ENCODE results near the gene NSUN4. TPM values are rescaled to one million over a fixed set of nuclear protein-coding genes. Genes with fewer than 3 reads are reported as not detected.

The NSUN4 gene
- total and polyA plus RNA-seq, 10 of the 15 experiments (the other 5 are each of a cell fraction or from before 2014, with no cell fraction given): 22.1 to 80.2 (median 29.6) TPM

DNA sequence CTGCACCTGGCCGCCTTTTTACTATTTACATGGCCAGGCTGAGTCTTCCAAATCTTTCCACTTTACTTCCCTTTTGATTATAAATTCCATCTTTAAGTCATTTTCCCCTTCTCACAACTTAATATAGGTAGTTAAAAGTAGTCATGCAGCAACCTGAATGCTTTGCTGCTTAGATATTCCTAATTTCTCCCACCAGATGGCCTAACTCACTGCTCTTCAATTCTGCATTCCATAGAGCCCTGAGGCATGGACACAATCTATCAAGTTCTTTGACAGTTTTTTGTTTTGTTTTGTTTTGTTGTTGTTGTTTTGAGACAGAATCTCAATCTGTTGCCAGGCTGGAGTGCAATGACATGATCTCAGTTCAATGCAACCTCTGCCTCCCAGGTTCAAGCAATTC, 31.8 kb downstream of the NSUN4 start:
- SMC1A ChIA-PET (ENCODE audit: uncharacterized antibody, unreplicated experiment): no interaction called here
- Histone ChIP-seq H3K4me1 (ENCODE audit: control insufficient read depth, insufficient read depth, low read length) (peaks cover 25% of the 10 kb centered on the region), H3K27ac (ENCODE audit: control insufficient read depth, insufficient read depth) (no peak overlapping the region), H3K9me3 (replicated peaks; ENCODE audit: control insufficient read depth, insufficient read depth, low read length) (no peaks in the 10 kb centered on the region), H3K9ac (ENCODE audit: control insufficient read depth, insufficient read depth, low read length) (no peak overlapping the region), H3K4me3 (no peak overlapping the region), H3K4me2 (ENCODE audit: control insufficient read depth, insufficient read depth) (no peak overlapping the region), H3K27me3 (replicated peaks in 1 of 2; ENCODE audit: control insufficient read depth in 2 of 2, insufficient read depth in 2 of 2, low read length in 1 of 2) (no peaks in the 10 kb centered on the region), H4K20me1 (ENCODE audit: control insufficient read depth, insufficient read depth) (no peaks in the 10 kb centered on the region), H2AFZ (ENCODE audit: control insufficient read depth, low read depth, low read length) (no peak overlapping the region), H3K79me2 (ENCODE audit: control insufficient read depth, insufficient read depth, low read length) (no peaks in the 10 kb centered on the region), H3K36me3 (ENCODE audit: control insufficient read depth in 2 of 2, insufficient read depth in 2 of 2, low read length in 1 of 2) (peaks cover 2 to 6% of the 10 kb centered on the region in 2 experiments; a peak in 3 of 4 replicates)
- no TSS peak for BruUV-seq (replicated peaks)
- intact Hi-C loops (cut with micrococcal nuclease; ENCODE audit: unreplicated experiment): no loop called here
- ATAC-seq (no peak), FAIRE-seq (no peak), DNase-seq (ENCODE audit: low read depth, low spot score) (no peak)
- POLR2A ChIA-PET: no interaction called here
- 100% methylated on average over 1 of the region's 1 CpG for WGBS (ENCODE audit: insufficient coverage, insufficient replicate concordance, low lambda C conversion rate, missing lambda C conversion rate)
- RAD21 ChIA-PET (ENCODE audit: unreplicated experiment): no interaction called here
- in situ Hi-C loops (cut with MboI): no loop called here
- CTCF ChIA-PET: no interaction called here
- TF ChIP-seq CHD2 (IDR thresholded peaks at IDR 0.05; ENCODE audit: borderline replicate concordance, low read depth, low read length): no peak
- no peak for TF ChIP-seq KAT2A (conservative IDR thresholded peaks at IDR 0.05; ENCODE audit: control insufficient read depth, low read depth, low read length)
- TF ChIP-seq, protein P1, sequence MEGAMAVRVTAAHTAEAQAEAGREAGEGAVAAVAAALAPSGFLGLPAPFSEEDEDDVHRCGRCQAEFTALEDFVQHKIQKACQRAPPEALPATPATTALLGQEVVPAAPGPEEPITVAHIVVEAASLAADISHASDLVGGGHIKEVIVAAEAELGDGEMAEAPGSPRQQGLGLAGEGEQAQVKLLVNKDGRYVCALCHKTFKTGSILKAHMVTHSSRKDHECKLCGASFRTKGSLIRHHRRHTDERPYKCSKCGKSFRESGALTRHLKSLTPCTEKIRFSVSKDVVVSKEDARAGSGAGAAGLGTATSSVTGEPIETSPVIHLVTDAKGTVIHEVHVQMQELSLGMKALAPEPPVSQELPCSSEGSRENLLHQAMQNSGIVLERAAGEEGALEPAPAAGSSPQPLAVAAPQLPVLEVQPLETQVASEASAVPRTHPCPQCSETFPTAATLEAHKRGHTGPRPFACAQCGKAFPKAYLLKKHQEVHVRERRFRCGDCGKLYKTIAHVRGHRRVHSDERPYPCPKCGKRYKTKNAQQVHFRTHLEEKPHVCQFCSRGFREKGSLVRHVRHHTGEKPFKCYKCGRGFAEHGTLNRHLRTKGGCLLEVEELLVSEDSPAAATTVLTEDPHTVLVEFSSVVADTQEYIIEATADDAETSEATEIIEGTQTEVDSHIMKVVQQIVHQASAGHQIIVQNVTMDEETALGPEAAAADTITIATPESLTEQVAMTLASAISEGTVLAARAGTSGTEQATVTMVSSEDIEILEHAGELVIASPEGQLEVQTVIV (IDR thresholded peaks at IDR 0.05; ENCODE audit: borderline replicate concordance, partially characterized antibody): no peak
- no peak for TF ChIP-seq CBX5 (IDR thresholded peaks at IDR 0.05; ENCODE audit: low read depth)
- no peak for TF ChIP-seq SREBF1 (IDR thresholded peaks at IDR 0.05; ENCODE audit: low read length)
- no peak for TF ChIP-seq RAD51 (IDR thresholded peaks at IDR 0.05)
- TF ChIP-seq, protein P2, sequence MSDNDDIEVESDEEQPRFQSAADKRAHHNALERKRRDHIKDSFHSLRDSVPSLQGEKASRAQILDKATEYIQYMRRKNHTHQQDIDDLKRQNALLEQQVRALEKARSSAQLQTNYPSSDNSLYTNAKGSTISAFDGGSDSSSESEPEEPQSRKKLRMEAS (IDR thresholded peaks at IDR 0.05; ENCODE audit: low read depth, low read length): no peak
- no peak for TF ChIP-seq SIX5 (IDR thresholded peaks at IDR 0.05; ENCODE audit: low read depth, low read length, severe bottlenecking)
- TF ChIP-seq NR2C2 (IDR thresholded peaks at IDR 0.05; ENCODE audit: borderline replicate concordance, control insufficient read depth, insufficient read length, low read depth): no peak
- TF ChIP-seq, protein P3, sequence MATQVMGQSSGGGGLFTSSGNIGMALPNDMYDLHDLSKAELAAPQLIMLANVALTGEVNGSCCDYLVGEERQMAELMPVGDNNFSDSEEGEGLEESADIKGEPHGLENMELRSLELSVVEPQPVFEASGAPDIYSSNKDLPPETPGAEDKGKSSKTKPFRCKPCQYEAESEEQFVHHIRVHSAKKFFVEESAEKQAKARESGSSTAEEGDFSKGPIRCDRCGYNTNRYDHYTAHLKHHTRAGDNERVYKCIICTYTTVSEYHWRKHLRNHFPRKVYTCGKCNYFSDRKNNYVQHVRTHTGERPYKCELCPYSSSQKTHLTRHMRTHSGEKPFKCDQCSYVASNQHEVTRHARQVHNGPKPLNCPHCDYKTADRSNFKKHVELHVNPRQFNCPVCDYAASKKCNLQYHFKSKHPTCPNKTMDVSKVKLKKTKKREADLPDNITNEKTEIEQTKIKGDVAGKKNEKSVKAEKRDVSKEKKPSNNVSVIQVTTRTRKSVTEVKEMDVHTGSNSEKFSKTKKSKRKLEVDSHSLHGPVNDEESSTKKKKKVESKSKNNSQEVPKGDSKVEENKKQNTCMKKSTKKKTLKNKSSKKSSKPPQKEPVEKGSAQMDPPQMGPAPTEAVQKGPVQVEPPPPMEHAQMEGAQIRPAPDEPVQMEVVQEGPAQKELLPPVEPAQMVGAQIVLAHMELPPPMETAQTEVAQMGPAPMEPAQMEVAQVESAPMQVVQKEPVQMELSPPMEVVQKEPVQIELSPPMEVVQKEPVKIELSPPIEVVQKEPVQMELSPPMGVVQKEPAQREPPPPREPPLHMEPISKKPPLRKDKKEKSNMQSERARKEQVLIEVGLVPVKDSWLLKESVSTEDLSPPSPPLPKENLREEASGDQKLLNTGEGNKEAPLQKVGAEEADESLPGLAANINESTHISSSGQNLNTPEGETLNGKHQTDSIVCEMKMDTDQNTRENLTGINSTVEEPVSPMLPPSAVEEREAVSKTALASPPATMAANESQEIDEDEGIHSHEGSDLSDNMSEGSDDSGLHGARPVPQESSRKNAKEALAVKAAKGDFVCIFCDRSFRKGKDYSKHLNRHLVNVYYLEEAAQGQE (IDR thresholded peaks at IDR 0.05; ENCODE audit: low read depth, low read length): no peak
- no peak for TF ChIP-seq YBX1 (IDR thresholded peaks at IDR 0.05)
- TF ChIP-seq, protein P4, sequence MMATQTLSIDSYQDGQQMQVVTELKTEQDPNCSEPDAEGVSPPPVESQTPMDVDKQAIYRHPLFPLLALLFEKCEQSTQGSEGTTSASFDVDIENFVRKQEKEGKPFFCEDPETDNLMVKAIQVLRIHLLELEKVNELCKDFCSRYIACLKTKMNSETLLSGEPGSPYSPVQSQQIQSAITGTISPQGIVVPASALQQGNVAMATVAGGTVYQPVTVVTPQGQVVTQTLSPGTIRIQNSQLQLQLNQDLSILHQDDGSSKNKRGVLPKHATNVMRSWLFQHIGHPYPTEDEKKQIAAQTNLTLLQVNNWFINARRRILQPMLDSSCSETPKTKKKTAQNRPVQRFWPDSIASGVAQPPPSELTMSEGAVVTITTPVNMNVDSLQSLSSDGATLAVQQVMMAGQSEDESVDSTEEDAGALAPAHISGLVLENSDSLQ (IDR thresholded peaks at IDR 0.05): no peak
- no peak for TF ChIP-seq MEF2A (IDR thresholded peaks at IDR 0.05; ENCODE audit: insufficient read depth, low read depth, low read length)
- TF ChIP-seq RFX5 (IDR thresholded peaks at IDR 0.05; ENCODE audit: low read depth, low read length): no peak

Measured in GM12878 (cell line).